Ishikawa (cell line): ENCODE measurements around the gene ATP7A.
A peak's percentile ranks its signal among the peaks of the same experiment; 100 is the strongest.

Experiments used
- CEBPB ChIP-seq: IDR thresholded peaks from 2 replicates; pipeline ENCODE4 v1.6.1; 2012
- CREB1 ChIP-seq: IDR thresholded peaks from 2 replicates; pipeline ENCODE4 v1.6.1; 2012; ENCODE audit warnings: low read depth
- EGR1 ChIP-seq: IDR thresholded peaks from 2 replicates; pipeline ENCODE4 v1.6.1; 2012
- EP300 ChIP-seq: IDR thresholded peaks from 2 replicates; pipeline ENCODE4 v1.6.1; 2012; ENCODE audit warnings: borderline replicate concordance
- FOXM1 ChIP-seq: IDR thresholded peaks from 2 replicates; pipeline ENCODE4 v1.6.1; 2012; ENCODE audit warnings: low read depth, borderline replicate concordance
- MAX ChIP-seq: IDR thresholded peaks from 2 replicates; pipeline ENCODE4 v1.6.1; 2012
- NFIC ChIP-seq: IDR thresholded peaks from 2 replicates; pipeline ENCODE4 v1.6.1; 2012
- RAD21 ChIP-seq: IDR thresholded peaks from 2 replicates; pipeline ENCODE4 v1.6.1; 2012; ENCODE audit warnings: low read depth
- REST ChIP-seq: IDR thresholded peaks from 2 replicates; pipeline ENCODE4 v1.6.1; 2012; ENCODE audit warnings: low read depth, mild to moderate bottlenecking
- TAF1 ChIP-seq: IDR thresholded peaks from 2 replicates; pipeline ENCODE4 v1.6.1; 2012; ENCODE audit warnings: low read depth, mild to moderate bottlenecking
- TCF12 ChIP-seq: IDR thresholded peaks from 2 replicates; pipeline ENCODE4 v1.6.1; 2012; ENCODE audit warnings: low read depth
- TEAD4 ChIP-seq: IDR thresholded peaks from 2 replicates; pipeline ENCODE4 v1.6.1; 2012
- USF1 ChIP-seq: IDR thresholded peaks from 2 replicates; pipeline ENCODE4 v1.6.1; 2012
- YY1 ChIP-seq: IDR thresholded peaks from 2 replicates; pipeline ENCODE4 v1.6.1; 2012; ENCODE audit warnings: low read depth
- ZBTB7A ChIP-seq: IDR thresholded peaks from 2 replicates; pipeline ENCODE4 v1.6.1; 2012; ENCODE audit warnings: low read depth

ATP7A gene

GRCh38 chrX:78029663-78030062 lies 119.2 kb downstream of the ATP7A start:
- TF ChIP-seq NFIC, result no peak
- TF ChIP-seq RAD21, result peak; percentile 75
- TF ChIP-seq EGR1, result no peak
- TF ChIP-seq ZBTB7A, result no peak
- TF ChIP-seq TEAD4, result no peak
- no peak for TF ChIP-seq CEBPB
- no peak for TF ChIP-seq REST
- no peak for TF ChIP-seq TCF12
- TF ChIP-seq USF1, result no peak

GRCh38 chrX:78035061-78035460 lies 124.6 kb downstream of the ATP7A start:
- TF ChIP-seq NFIC (no peak), FOXM1 (no peak), TCF12 (no peak), CEBPB (no peak), ZBTB7A (no peak), MAX (no peak), TEAD4 (no peak), RAD21 (no peak), REST (no peak), EGR1 (no peak), YY1 (no peak), USF1 (no peak)

- TF ChIP-seq REST, result no peak
- TF ChIP-seq FOXM1, result no peak
- no peak for TF ChIP-seq TCF12
- TF ChIP-seq EGR1, result no peak
Observed at GRCh38 chrX:78037881-78038280, 127.4 kb downstream of the ATP7A start.

GRCh38 chrX:78042601-78043000 lies 132.1 kb downstream of the ATP7A start:
- TF ChIP-seq FOXM1 (no peak), RAD21 (no peak)

- TF ChIP-seq FOXM1 (no peak), YY1 (no peak), EGR1 (no peak), ZBTB7A (no peak), TAF1 (no peak), TCF12 (no peak), TEAD4 (no peak), CREB1 (no peak), NFIC (no peak), RAD21 (no peak), EP300 (no peak), REST (no peak), MAX (no peak), USF1 (no peak)
Observed at GRCh38 chrX:78046362-78046761, 135.9 kb downstream of the ATP7A start.
